Lower leg skin (tissue), 3 donors: Measurements from ENCODE around the gene NOX5.

Experiments
- POLR2A ChIP-seq, 2 donors: fragments of 450-650 bp; IDR thresholded peaks; one replicate each; pipeline ENCODE4 v1.6.1; 2016 to 2017; ENCODE audit warnings: antibody characterized with exemption in 2 of 2, mild to moderate bottlenecking in 1 of 2, moderate library complexity in 1 of 2
- TF ChIP-seq, protein P1 (sequence below), 3 donors: fragments of 450-650 bp; IDR thresholded peaks; one replicate each; pipeline ENCODE4 v1.5.1; 2016; ENCODE audit warnings: antibody characterized with exemption in 3 of 3, mild to moderate bottlenecking in 3 of 3, moderate library complexity in 2 of 3

DNA sequence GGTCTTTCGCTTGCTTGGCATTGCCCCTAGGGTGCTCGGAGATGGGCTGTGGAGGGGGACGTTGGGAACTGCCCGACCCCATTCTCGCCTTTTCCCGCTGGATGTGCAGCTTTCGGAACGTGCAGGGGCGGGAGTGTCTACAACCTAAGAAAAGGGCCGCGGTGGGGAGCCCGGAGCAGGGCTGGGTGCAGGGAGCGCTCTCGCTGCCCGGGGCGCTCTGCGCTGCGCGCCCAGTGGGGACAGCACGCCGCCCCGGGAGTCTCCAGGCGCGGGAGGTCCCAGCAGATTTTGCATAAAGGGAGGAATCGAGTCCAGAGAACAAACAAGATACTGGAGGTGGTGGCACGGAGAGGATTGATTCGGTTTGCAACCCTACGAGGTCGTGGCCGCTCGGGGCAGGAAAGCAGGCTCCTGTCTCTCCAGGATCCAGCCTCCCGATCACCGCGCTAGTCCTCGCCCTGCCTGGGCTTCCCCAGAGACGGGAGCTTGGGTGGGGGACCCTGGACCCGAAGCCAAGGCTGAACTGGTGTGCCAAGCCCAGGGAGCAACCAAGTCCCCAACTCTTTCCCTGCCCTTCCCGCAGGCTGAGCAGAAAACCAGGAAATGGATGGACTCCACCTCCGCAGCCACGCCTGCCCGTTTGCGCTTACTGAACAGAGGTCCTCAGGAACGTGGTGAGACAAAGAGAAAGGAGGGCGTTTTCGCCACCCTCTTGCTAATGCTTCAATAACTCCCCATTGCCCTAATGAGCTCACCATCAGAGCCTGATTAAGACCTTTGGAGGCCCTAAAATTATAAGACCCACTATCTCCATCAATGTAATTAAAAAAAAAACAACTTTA lies 59.7 kb downstream of the NOX5 start:
- TF ChIP-seq, protein P1, sequence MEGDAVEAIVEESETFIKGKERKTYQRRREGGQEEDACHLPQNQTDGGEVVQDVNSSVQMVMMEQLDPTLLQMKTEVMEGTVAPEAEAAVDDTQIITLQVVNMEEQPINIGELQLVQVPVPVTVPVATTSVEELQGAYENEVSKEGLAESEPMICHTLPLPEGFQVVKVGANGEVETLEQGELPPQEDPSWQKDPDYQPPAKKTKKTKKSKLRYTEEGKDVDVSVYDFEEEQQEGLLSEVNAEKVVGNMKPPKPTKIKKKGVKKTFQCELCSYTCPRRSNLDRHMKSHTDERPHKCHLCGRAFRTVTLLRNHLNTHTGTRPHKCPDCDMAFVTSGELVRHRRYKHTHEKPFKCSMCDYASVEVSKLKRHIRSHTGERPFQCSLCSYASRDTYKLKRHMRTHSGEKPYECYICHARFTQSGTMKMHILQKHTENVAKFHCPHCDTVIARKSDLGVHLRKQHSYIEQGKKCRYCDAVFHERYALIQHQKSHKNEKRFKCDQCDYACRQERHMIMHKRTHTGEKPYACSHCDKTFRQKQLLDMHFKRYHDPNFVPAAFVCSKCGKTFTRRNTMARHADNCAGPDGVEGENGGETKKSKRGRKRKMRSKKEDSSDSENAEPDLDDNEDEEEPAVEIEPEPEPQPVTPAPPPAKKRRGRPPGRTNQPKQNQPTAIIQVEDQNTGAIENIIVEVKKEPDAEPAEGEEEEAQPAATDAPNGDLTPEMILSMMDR (IDR thresholded peaks at IDR 0.05), result no peak
- TF ChIP-seq POLR2A (IDR thresholded peaks at IDR 0.05), result no peak
